Measurements from ENCODE around the gene FKTN.
"Not testable (repeated sequence)": the region's sequence is repeated elsewhere in the genome, so short reads cannot be mapped to it uniquely, and the experiment has no call there.

DNA sequence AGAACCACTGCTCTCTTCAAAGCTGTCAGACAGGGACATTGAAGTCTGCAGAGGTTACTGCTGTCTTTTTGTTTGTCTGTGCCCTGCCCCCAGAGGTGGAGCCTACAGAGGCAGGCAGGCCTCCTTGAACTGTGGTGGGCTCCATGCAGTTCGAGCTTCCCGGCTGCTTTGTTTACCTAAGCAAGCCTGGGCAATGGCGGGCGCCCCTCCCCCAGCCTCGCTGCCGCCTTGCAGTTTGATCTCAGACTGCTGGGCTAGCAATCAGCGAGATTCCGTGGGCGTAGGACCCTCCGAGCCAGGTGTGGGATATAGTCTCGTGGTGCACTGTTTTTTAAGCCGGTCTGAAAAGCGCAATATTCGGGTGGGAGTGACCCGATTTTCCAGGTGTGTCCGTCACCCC, 23.6 kb downstream of the FKTN start:
- TF ChIP-seq, protein P1, sequence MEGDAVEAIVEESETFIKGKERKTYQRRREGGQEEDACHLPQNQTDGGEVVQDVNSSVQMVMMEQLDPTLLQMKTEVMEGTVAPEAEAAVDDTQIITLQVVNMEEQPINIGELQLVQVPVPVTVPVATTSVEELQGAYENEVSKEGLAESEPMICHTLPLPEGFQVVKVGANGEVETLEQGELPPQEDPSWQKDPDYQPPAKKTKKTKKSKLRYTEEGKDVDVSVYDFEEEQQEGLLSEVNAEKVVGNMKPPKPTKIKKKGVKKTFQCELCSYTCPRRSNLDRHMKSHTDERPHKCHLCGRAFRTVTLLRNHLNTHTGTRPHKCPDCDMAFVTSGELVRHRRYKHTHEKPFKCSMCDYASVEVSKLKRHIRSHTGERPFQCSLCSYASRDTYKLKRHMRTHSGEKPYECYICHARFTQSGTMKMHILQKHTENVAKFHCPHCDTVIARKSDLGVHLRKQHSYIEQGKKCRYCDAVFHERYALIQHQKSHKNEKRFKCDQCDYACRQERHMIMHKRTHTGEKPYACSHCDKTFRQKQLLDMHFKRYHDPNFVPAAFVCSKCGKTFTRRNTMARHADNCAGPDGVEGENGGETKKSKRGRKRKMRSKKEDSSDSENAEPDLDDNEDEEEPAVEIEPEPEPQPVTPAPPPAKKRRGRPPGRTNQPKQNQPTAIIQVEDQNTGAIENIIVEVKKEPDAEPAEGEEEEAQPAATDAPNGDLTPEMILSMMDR (IDR thresholded peaks at IDR 0.05; ENCODE audit: extremely low read depth in 1 of 2, insufficient read depth in 1 of 2, low read depth in 1 of 2, low read length in 2 of 2), result not testable (repeated sequence)
- TF ChIP-seq POLR2AphosphoS5 (IDR thresholded peaks at IDR 0.05; ENCODE audit: insufficient read depth, low read depth, low read length); EZH2 (IDR thresholded peaks at IDR 0.05; ENCODE audit: borderline replicate concordance, low read depth, low read length, severe bottlenecking): not testable (repeated sequence)
